HG02981 (cell line): ENCODE data around the gene DSP.

Experiments used
- ATAC-seq: cut with Tn5 transposase; IDR thresholded peaks from one replicate; pipeline ENCODE4 v1.9.1; 2021; ENCODE audit warnings: mild to moderate bottlenecking, moderate library complexity; ENCODE audit not compliant: unreplicated experiment

The DSP gene, protein sequence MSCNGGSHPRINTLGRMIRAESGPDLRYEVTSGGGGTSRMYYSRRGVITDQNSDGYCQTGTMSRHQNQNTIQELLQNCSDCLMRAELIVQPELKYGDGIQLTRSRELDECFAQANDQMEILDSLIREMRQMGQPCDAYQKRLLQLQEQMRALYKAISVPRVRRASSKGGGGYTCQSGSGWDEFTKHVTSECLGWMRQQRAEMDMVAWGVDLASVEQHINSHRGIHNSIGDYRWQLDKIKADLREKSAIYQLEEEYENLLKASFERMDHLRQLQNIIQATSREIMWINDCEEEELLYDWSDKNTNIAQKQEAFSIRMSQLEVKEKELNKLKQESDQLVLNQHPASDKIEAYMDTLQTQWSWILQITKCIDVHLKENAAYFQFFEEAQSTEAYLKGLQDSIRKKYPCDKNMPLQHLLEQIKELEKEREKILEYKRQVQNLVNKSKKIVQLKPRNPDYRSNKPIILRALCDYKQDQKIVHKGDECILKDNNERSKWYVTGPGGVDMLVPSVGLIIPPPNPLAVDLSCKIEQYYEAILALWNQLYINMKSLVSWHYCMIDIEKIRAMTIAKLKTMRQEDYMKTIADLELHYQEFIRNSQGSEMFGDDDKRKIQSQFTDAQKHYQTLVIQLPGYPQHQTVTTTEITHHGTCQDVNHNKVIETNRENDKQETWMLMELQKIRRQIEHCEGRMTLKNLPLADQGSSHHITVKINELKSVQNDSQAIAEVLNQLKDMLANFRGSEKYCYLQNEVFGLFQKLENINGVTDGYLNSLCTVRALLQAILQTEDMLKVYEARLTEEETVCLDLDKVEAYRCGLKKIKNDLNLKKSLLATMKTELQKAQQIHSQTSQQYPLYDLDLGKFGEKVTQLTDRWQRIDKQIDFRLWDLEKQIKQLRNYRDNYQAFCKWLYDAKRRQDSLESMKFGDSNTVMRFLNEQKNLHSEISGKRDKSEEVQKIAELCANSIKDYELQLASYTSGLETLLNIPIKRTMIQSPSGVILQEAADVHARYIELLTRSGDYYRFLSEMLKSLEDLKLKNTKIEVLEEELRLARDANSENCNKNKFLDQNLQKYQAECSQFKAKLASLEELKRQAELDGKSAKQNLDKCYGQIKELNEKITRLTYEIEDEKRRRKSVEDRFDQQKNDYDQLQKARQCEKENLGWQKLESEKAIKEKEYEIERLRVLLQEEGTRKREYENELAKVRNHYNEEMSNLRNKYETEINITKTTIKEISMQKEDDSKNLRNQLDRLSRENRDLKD (N-terminal part only)

DNA sequence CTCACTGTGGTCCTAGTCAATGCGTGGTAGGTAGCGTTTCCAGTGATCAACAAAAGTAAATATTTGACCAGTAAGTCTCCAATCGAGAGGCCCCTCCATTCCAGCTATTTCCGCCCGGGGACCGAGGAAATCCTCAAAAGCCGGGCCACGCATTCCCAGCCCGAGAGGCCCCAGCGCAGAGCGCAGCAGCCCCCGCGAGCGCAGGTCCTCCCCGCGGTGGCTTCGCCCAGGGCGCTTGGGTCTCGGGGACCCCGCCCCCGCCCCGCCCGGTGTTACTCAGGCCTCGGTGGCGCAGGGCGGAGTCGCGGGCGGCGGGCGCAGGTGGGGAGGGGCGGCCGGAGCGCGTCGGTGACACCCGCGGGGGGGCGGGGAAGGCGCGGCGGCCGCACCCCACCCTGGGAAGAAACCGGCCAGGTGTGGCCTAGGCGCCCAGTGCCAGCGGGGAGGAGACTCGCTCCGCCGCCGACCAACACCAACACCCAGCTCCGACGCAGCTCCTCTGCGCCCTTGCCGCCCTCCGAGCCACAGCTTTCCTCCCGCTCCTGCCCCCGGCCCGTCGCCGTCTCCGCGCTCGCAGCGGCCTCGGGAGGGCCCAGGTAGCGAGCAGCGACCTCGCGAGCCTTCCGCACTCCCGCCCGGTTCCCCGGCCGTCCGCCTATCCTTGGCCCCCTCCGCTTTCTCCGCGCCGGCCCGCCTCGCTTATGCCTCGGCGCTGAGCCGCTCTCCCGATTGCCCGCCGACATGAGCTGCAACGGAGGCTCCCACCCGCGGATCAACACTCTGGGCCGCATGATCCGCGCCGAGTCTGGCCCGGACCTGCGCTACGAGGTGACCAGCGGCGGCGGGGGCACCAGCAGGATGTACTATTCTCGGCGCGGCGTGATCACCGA lies at the start of gene DSP:
Gene DSP, plus strand, starts transcription at position 497 of the 890 bp plus-strand sequence. Its CDS starts 245 bp downstream, at position 742.
- ATAC-seq: no peak

DNA sequence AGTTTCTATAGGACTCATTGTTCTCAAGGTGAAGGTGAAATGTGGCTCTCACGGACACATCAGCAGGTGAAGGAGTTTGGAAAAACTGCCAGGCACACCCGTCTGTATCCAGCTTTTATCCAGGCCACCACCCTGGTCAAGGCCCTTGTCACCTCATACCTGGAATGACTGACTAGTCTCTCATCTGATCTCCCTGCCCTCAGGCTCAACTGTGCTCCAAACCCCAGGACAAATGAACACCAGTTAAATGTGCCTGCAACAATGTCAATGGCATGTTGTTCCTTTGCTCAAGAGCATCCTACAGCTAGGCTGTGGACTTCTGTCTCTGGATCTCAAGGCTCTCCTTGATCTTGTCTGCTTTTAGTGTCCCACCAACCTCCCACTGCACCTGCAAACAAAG lies 47.6 kb upstream of the DSP start:
- ATAC-seq: no peak

- no peak for ATAC-seq
These were observed 46.8 kb upstream of the DSP start for GRCh38 chr6:7494638-7495037.

GRCh38 chr6:7496266-7496875 lies 45.1 kb upstream of the DSP start:
- no peak for ATAC-seq

DNA sequence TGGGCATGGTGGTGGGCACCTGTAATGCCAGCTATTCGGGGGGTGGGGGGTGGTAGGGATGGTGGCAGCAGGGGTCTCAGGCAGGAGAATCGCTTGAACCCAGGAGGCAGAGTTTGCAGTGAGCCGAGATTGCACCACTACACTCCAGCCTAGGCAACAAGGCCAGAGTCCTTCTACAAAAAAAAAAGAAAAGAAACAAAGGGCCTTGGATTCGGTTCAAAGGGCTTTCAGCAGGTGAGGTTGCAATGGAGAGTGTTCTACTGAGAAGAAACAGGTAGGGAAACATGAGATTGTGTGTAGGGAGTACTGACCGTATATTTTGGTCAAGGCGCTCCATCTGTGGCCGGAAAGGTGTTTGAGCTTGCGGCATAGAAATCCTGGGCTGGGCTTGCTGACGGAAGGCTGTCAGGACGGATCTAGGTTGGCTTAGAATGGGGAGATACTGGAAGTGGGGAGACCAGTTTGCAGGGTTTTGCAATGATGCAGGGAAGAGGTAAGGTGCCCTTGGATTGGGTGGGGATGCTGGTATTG lies 40.7 kb upstream of the DSP start:
- no peak for ATAC-seq

DNA sequence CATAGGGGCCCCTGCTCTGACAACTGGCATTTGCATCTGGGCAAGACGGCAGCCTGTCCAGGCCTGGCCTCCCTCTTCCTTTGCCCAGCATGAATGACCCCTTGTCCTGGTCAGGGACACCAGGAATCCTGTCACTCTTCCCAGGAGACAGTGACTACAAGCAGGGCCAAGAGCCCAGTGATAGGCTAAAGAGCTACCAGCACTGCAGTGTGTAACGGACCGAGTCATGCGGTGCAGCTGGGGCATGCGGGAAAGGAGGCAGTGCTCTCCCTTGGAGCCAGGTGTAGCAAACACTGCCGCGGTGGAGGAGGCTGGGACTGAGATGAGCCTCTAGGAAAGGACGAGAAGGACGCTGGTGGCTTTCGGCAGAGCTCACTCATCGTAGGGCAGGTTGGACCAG lies 38.7 kb upstream of the DSP start:
- no peak for ATAC-seq

GRCh38 chr6:7504041-7504440 lies 37.4 kb upstream of the DSP start:
- no peak for ATAC-seq

DNA sequence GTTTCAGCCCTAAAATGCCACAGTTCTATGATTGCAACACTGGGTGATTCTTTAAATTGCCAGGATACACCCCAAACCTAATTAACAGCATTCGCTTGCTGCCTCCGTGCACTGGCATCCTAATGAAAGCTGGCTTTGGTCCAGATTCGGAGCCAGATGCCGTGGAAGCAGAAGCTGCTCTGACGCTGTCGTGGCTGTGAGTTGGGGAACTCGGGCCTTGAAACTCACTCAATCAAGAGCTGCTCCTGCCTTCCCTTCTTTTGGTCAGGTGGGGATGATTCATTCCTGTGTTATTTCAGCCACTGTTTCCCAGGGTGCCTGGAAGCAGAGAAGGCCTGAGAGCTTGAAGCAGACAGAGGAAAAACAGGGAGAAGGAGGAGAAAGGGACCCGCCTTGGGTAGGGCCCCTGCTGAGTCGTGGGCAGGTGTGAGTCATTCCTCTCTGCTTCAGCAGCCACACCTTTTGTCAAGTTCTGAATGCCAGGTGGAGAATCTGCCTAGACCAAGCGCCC lies 36.2 kb upstream of the DSP start:
- ATAC-seq: no peak

- ATAC-seq: no peak
These were observed 33.9 kb upstream of the DSP start for GRCh38 chr6:7507600-7507999.

GRCh38 chr6:7512320-7512719 lies 29.2 kb upstream of the DSP start:
- no peak for ATAC-seq

DNA sequence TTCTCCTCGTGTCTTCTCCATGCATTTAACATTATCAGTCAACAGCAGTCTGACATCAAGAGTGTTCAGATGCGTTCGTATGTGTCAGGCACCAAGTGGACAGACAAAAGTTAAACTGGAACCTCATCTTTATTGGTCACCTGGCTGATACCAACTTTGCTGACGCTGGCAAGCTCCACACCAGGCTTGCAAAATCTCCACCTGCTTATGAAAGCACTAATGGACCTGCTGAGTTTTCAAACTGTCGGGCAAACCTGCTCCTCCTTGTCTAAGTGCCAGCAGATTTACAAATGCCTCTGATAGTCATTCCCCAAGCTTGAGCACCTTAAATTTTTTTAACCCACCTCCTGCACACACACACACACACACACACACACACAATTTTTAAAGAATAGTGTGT lies 27.9 kb upstream of the DSP start:
- no peak for ATAC-seq

- ATAC-seq: no peak
These were observed 26.1 kb upstream of the DSP start for GRCh38 chr6:7515363-7515762.

DNA sequence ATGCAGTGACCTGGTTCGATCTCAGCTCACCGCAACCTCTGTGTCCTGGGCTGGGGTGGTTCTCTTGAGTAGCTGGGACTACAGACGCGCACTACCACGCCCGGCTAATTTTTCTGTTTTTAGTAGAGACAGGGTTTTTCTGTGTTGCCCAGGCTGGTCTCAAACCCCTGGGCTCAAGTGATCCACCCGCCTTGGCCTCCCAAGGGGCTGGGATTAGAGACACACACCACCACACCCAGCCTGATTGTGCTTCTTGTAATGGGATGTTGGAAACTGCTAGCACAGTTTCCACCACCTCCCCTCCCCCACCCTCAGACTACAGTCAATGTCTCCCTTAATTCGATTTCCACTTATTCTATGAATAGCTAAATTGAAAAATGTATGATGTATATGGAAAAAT lies 22.6 kb upstream of the DSP start:
- ATAC-seq: no peak

- no peak for ATAC-seq
These were observed 18.6 kb upstream of the DSP start for GRCh38 chr6:7522873-7523272.

- ATAC-seq: no peak
These were observed 17.5 kb upstream of the DSP start for GRCh38 chr6:7523922-7524321.

DNA sequence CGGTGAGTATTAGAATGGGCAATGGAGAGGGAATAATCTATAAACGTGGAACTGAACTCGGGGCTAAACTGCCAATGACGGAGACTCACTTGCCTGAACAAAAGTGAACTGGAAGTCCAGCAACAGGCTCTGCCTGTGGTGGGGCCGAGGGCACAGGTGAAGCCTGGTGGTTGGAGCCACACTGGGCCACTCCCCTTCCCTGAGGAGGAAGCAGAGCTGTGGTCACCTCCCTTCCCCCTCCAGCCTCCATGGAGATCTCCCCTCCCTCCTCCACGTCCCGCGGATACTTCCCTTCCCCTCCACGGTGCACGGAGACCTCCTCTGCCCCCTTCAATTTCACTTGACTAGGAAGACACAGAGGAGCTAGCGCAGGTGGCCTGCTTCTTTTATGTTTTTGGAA lies 14.7 kb upstream of the DSP start:
- no peak for ATAC-seq

GRCh38 chr6:7528565-7528964 lies 12.9 kb upstream of the DSP start:
- no peak for ATAC-seq

GRCh38 chr6:7529141-7529540 lies 12.3 kb upstream of the DSP start:
- ATAC-seq: no peak

GRCh38 chr6:7532232-7532631 lies 9.2 kb upstream of the DSP start:
- no peak for ATAC-seq
